Measurements from ENCODE around the gene ADAD2.

DNA sequence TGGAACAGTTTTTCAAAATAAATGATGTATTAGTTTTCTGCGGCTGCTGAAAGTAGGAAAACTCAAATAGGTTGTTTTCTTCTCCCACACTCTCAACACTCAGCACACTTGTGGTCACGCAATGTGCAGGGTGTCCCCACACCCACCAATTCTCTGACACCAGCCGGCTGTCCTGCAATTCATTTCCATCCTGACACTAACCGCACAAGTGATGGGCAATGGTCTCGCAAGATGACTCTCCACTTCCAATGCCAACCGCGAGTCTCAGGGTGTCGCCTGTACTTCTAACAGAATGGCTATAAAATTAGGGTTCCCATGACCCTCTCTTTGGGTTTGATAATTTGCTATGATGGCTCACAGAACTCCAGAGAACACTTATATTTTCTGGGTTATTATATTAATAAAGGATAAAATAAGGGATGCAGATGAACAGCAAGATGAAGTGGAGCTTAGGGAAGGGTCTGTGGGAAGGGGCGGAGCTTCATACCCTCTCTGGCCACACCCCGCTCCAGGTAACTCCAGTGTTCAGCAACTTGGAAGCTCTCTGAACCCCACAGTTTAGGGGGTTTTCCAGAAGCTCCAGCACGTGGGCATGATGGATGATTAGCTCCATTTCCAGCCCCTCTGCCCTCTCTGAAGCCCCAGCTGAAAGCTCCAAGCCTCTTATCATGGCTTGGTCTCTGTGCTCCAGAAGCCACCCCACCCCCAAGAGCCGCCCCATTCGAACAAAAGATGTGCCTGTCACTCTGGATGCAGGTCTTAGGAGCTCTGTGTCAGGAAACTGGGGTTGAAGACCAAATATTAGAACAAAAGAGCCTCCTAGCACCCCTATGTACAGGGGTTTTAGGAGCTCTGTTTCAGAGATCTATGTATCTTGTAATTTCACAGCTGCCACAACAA is 23.9 kb upstream of the ADAD2 start:
- TF ChIP-seq, protein P1, sequence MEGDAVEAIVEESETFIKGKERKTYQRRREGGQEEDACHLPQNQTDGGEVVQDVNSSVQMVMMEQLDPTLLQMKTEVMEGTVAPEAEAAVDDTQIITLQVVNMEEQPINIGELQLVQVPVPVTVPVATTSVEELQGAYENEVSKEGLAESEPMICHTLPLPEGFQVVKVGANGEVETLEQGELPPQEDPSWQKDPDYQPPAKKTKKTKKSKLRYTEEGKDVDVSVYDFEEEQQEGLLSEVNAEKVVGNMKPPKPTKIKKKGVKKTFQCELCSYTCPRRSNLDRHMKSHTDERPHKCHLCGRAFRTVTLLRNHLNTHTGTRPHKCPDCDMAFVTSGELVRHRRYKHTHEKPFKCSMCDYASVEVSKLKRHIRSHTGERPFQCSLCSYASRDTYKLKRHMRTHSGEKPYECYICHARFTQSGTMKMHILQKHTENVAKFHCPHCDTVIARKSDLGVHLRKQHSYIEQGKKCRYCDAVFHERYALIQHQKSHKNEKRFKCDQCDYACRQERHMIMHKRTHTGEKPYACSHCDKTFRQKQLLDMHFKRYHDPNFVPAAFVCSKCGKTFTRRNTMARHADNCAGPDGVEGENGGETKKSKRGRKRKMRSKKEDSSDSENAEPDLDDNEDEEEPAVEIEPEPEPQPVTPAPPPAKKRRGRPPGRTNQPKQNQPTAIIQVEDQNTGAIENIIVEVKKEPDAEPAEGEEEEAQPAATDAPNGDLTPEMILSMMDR (IDR thresholded peaks at IDR 0.05): no peak
- TF ChIP-seq POLR2A (IDR thresholded peaks at IDR 0.05): no peak

Measured in vagina (tissue), 2 donors.